Measurements from ENCODE around the gene TPD52L1.

TPD52L1 gene

DNA sequence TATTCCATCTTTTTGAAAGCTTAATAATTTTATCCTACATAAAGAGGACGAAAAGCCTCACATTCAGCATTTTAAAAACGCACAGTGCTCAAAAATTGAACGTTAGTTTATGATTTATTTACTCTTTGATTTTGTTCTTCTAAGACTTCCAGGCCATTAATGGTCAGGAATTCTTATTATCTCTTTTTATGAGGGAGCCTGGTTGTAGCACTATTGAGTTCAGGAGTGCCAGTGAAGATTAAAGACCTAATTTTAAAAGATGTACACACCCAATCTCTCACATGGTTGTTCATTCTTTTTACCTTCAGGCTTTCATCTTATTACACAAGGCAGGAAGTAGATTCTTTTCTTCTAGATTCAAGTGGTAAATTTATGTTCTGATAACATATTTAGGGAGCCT is 79.6 kb downstream of the TPD52L1 start:
- no peaks in the 10 kb centered on the region for H3K27me3 ChIP-seq (ENCODE audit: control insufficient read depth, insufficient read depth, low read length)
- H3K27ac ChIP-seq (ENCODE audit: low read length): no peak overlapping the region
- no peaks in the 10 kb centered on the region for H3K9me3 ChIP-seq (ENCODE audit: control insufficient read depth, insufficient read depth, low read length)
- DNase-seq (ENCODE audit: low read depth, low spot score): no peak
- no peaks in the 10 kb centered on the region for H3K4me1 ChIP-seq (ENCODE audit: control insufficient read depth, insufficient read depth, low read length)
- H3K4me3 ChIP-seq (ENCODE audit: low read length): no peak overlapping the region
- no peaks in the 10 kb centered on the region for H3K36me3 ChIP-seq (ENCODE audit: control insufficient read depth, insufficient read depth, low read length)
- WGBS (ENCODE audit: insufficient coverage, insufficient read length): no CpG with 5 or more reads among the region's 3 CpGs

DNA sequence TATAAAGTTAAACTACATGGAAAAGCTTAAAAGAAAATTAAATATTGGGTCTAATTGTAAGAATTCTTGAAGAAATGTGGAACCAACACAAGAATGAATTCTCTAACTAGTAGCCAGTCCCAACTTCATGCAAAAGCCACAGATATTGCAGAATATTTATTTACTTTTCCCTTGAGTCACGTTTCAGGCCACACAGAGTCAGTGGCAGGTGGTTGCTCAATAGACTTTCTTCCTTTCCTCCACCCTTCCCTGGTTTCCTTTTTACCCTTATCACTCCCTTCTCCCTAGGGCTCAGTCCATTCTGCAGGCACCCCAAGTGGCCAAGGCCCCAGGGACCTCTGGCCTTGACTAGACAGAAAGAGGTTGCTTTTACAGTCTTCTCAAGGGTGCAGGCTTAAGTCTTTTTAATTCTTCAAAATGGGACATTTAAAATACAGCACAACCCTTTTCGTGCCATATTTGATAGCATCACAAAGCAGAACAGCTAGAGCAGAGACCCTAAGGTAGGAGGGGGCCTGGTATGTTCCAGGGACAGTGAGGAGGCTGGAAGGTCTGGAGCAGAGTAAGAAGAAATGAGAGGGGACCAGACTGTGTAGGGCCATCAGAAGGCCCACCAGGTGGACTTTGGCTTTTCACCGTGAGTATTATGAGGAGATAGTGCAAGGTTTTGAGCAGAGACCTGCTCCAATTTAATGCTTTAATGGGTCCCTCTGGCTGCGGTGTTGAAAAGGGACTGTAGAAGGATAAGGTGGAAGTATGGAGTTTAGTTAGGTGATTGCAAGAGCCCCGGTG is 83.2 kb downstream of the TPD52L1 start:
- no CpG with 5 or more reads among the region's 5 CpGs for WGBS (ENCODE audit: insufficient coverage, insufficient read length)
- Histone ChIP-seq H3K36me3 (ENCODE audit: control insufficient read depth, insufficient read depth, low read length) (no peaks in the 10 kb centered on the region), H3K27ac (ENCODE audit: low read length) (no peak overlapping the region), H3K4me1 (ENCODE audit: control insufficient read depth, insufficient read depth, low read length) (no peaks in the 10 kb centered on the region), H3K27me3 (ENCODE audit: control insufficient read depth, insufficient read depth, low read length) (no peaks in the 10 kb centered on the region), H3K4me3 (ENCODE audit: low read length) (no peak overlapping the region), H3K9me3 (ENCODE audit: control insufficient read depth, insufficient read depth, low read length) (no peaks in the 10 kb centered on the region)
- no peak for DNase-seq (ENCODE audit: low read depth, low spot score)

DNA sequence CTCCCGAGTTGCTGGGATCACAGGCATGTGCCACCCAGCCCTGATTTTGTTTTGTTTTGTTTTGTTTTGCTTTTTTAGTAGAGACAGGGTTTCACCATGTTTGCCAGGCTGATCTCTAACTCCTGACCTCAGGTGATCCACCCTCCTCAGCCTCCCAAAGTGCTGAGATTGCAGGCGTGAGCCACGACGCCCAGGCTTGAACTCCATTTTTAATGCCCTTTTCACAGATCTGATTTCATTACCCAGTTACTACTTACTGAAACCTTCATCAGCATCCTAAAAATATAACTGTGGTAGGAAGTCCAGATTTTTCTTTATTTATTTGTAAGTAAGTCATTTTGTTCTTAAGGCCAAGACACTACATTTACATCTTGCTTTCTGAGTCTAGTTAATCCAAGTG is 84.2 kb downstream of the TPD52L1 start:
- H3K27ac ChIP-seq (ENCODE audit: low read length): no peak overlapping the region
- no peaks in the 10 kb centered on the region for H3K9me3 ChIP-seq (ENCODE audit: control insufficient read depth, insufficient read depth, low read length)
- H3K4me1 ChIP-seq (ENCODE audit: control insufficient read depth, insufficient read depth, low read length): no peaks in the 10 kb centered on the region
- DNase-seq (ENCODE audit: low read depth, low spot score): no peak
- WGBS (ENCODE audit: insufficient coverage, insufficient read length): no CpG with 5 or more reads among the region's 4 CpGs
- no peaks in the 10 kb centered on the region for H3K27me3 ChIP-seq (ENCODE audit: control insufficient read depth, insufficient read depth, low read length)
- H3K36me3 ChIP-seq (ENCODE audit: control insufficient read depth, insufficient read depth, low read length): no peaks in the 10 kb centered on the region
- no peak overlapping the region for H3K4me3 ChIP-seq (ENCODE audit: low read length)

DNA sequence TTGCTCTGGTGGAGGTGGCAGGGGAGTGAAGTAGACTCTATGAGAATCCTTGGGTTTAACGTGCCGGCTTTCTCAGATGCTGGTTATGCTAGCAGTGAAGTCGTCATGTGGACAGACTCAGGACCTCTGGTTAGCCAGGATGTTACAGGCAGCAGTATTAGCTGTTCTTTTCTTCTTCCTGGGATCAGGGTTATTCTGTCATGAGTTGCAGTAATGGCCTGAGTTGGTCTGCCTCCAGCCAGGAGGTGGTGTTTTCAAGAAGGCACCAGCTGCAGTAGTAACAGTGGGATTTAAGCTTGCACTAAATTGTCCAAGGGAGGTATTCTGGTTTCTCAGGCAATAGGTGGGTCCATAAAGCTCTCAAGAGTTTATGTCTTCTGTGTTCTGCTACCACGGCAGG is 91.5 kb downstream of the TPD52L1 start:
- no peaks in the 10 kb centered on the region for H3K4me1 ChIP-seq (ENCODE audit: control insufficient read depth, insufficient read depth, low read length)
- no peak for DNase-seq (ENCODE audit: low read depth, low spot score)
- no peak overlapping the region for H3K27ac ChIP-seq (ENCODE audit: low read length)
- H3K36me3 ChIP-seq (ENCODE audit: control insufficient read depth, insufficient read depth, low read length): no peaks in the 10 kb centered on the region
- H3K9me3 ChIP-seq (ENCODE audit: control insufficient read depth, insufficient read depth, low read length): no peaks in the 10 kb centered on the region
- H3K27me3 ChIP-seq (ENCODE audit: control insufficient read depth, insufficient read depth, low read length): no peaks in the 10 kb centered on the region
- H3K4me3 ChIP-seq (ENCODE audit: low read length): no peak overlapping the region
- no CpG with 5 or more reads among the region's 4 CpGs for WGBS (ENCODE audit: insufficient coverage, insufficient read length)

DNA sequence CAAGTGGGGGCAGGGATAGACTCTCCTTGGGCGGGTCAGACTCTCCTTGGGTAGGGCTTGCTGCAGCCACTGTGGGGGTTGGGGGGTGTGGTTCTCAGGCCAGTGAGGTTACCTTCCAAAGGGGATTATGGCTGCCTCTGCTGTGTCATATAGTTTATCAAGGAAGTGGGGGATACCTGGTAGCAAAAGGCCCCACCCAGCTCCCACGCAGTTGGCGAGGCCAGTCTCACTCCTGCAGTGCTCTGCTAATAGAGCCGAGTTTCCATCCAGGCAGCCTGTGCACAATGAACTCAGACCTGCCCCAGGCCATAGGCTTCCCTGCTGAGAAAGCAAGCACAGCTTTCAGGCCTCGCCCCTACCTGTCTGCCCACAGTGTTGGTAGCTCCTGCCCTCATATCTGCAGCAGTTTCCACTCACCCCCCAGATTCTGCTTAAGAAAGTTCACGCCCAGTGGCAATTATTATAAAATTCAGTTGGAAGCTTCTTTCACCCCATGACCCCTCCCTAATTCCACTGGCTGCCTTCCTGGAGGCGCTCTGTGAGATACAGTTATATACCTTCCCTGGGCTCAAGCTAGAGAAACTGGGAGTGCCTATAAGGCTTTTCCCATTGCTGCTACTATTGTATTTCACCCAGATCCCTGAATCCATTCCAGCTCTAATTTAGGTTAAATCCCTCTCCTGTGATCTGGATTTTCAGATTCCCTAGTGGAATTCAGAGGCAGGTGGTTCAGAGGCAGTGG is 92.1 kb downstream of the TPD52L1 start:
- Histone ChIP-seq H3K4me1 (ENCODE audit: control insufficient read depth, insufficient read depth, low read length) (no peaks in the 10 kb centered on the region), H3K4me3 (ENCODE audit: low read length) (no peak overlapping the region), H3K9me3 (ENCODE audit: control insufficient read depth, insufficient read depth, low read length) (no peaks in the 10 kb centered on the region), H3K27me3 (ENCODE audit: control insufficient read depth, insufficient read depth, low read length) (no peaks in the 10 kb centered on the region), H3K27ac (ENCODE audit: low read length) (no peak overlapping the region), H3K36me3 (ENCODE audit: control insufficient read depth, insufficient read depth, low read length) (no peaks in the 10 kb centered on the region)
- DNase-seq (ENCODE audit: low read depth, low spot score): no peak
- no CpG with 5 or more reads among the region's 7 CpGs for WGBS (ENCODE audit: insufficient coverage, insufficient read length)

DNA sequence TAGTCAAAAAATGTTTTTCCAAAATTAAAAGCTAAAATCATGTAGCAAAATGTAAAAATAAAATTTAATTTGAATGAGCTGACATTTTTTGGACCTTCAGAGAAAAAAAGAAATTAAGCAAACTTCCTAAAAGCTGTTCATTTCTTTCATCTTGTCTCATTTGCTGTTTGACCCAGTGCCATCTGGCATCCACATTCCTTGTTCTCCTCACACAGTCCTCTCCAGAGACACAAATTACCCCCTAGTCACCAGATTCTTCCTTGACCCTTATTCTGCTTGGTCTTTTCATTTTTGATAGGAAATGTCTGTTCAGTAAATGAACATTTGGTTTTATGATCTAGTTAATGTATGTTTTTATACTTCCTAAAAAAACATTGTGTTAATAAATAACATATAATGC is 93.0 kb downstream of the TPD52L1 start:
- Histone ChIP-seq H3K4me1 (ENCODE audit: control insufficient read depth, insufficient read depth, low read length) (no peaks in the 10 kb centered on the region), H3K36me3 (ENCODE audit: control insufficient read depth, insufficient read depth, low read length) (no peaks in the 10 kb centered on the region), H3K9me3 (ENCODE audit: control insufficient read depth, insufficient read depth, low read length) (no peaks in the 10 kb centered on the region), H3K4me3 (ENCODE audit: low read length) (no peak overlapping the region), H3K27ac (ENCODE audit: low read length) (no peak overlapping the region), H3K27me3 (ENCODE audit: control insufficient read depth, insufficient read depth, low read length) (no peaks in the 10 kb centered on the region)
- DNase-seq (ENCODE audit: low read depth, low spot score): no peak

DNA sequence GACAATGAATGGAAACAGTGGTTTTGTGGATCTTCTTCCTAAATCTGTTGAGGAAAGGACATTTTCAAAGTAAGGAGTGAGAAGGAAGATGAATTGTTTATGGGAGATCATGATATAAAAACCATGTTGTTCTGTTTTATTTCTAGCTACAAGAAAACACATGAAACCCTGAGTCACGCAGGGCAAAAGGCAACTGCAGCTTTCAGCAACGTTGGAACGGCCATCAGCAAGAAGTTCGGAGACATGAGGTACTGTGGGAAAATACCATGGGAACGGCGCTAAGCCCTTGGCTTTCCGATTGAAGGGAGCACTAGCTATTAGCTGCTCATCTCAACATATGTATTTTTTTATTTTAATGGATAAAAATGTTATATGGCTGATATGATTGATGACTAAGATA is 94.6 kb downstream of the TPD52L1 start:
- H3K4me1 ChIP-seq (ENCODE audit: control insufficient read depth, insufficient read depth, low read length): no peaks in the 10 kb centered on the region
- no CpG with 5 or more reads among the region's 7 CpGs for WGBS (ENCODE audit: insufficient coverage, insufficient read length)
- H3K27ac ChIP-seq (ENCODE audit: low read length): no peak overlapping the region
- no peak for DNase-seq (ENCODE audit: low read depth, low spot score)
- no peak overlapping the region for H3K4me3 ChIP-seq (ENCODE audit: low read length)
- H3K36me3 ChIP-seq (ENCODE audit: control insufficient read depth, insufficient read depth, low read length): no peaks in the 10 kb centered on the region
- H3K9me3 ChIP-seq (ENCODE audit: control insufficient read depth, insufficient read depth, low read length): no peaks in the 10 kb centered on the region
- H3K27me3 ChIP-seq (ENCODE audit: control insufficient read depth, insufficient read depth, low read length): no peaks in the 10 kb centered on the region

DNA sequence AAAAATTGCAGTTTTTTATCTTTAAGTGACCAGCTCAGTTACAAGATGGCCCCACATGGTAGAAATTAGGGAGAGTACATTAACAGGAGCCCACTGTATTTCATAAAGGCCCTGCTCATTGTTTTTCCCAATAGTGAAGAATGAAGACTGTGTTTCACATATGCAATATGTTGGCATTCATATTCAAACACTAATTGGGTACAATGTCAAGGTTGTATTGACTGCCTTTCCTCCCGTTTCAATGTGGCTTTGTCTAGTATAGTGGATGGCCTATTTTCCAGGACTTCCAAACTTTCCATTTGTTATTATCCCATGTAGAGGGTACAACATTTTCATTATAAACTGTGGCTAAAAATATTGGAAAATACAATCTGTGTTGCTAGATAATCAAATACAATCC is 96.9 kb downstream of the TPD52L1 start:
- no peak for DNase-seq (ENCODE audit: low read depth, low spot score)

DNA sequence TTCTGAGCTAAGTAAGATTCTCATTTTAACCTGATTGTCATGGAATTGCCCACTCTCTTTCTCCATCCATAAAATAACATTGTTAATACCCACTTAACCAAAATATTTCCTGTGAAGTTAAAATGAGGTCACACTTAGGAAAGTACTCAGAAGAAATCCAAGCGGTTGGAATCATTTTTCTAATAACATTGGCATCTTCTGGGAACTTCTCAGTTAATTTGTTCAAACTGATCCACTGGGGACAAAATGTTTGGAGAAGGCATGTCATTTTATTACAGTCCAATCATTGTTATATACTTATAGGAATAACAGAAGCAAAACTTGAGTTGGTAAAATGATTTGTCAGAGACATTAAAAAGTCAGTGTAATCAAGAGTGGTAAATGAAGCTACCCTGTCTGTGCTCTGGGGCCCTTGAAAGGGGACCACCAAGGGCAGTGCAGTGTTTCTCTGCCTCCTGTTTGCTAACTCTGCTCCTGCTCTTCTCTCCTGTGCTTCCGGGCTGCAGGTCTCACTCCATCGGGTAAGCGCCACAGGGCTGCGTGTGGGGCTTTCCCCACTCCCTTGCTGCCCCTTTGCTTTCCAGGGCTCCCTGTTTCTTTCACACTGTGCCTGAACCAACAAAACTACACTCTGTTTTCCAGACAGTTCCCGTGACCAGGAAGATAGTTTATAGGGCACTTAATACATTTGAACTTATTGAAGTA is 98.1 kb downstream of the TPD52L1 start:
- no CpG with 5 or more reads among the region's 6 CpGs for WGBS (ENCODE audit: insufficient coverage, insufficient read length)
- no peaks in the 10 kb centered on the region for H3K27me3 ChIP-seq (ENCODE audit: control insufficient read depth, insufficient read depth, low read length)
- no peak overlapping the region for H3K4me3 ChIP-seq (ENCODE audit: low read length)
- H3K9me3 ChIP-seq (ENCODE audit: control insufficient read depth, insufficient read depth, low read length): no peaks in the 10 kb centered on the region
- H3K4me1 ChIP-seq (ENCODE audit: control insufficient read depth, insufficient read depth, low read length): no peaks in the 10 kb centered on the region
- no peak for DNase-seq (ENCODE audit: low read depth, low spot score)
- H3K27ac ChIP-seq (ENCODE audit: low read length): no peak overlapping the region
- no peaks in the 10 kb centered on the region for H3K36me3 ChIP-seq (ENCODE audit: control insufficient read depth, insufficient read depth, low read length)

More for the DNA sequence above, 96.9 kb downstream of the TPD52L1 start:
- H3K9me3 ChIP-seq (ENCODE audit: control insufficient read depth, insufficient read depth, low read length): no peaks in the 10 kb centered on the region
- H3K27me3 ChIP-seq (ENCODE audit: control insufficient read depth, insufficient read depth, low read length): no peaks in the 10 kb centered on the region
- H3K27ac ChIP-seq (ENCODE audit: low read length): no peak overlapping the region
- H3K4me3 ChIP-seq (ENCODE audit: low read length): no peak overlapping the region
- no peaks in the 10 kb centered on the region for H3K4me1 ChIP-seq (ENCODE audit: control insufficient read depth, insufficient read depth, low read length)
- no CpG with 5 or more reads among the region's 1 CpG for WGBS (ENCODE audit: insufficient coverage, insufficient read length)
- H3K36me3 ChIP-seq (ENCODE audit: control insufficient read depth, insufficient read depth, low read length): no peaks in the 10 kb centered on the region

DNA sequence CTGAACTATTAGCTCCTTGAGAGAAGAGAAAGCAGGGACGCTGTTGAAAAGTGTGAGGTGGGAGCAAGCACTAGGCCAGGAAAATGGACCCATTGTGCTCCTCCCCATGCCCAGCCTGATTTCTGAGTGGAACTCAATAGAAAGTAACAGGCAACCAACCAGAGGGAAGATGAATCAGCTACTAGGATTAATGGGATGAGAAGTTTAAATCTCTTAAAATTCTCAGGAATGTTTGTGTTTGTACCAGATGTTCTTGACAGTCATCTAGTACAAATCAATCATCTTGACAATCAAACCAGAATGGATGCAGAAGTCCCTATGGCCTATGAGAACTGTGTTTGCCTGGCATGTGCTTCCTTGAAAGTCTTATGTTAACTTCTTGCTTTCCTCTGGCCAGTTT is 99.3 kb downstream of the TPD52L1 start:
- Histone ChIP-seq H3K4me3 (ENCODE audit: low read length) (no peak overlapping the region), H3K9me3 (ENCODE audit: control insufficient read depth, insufficient read depth, low read length) (no peaks in the 10 kb centered on the region), H3K27ac (ENCODE audit: low read length) (no peak overlapping the region), H3K36me3 (ENCODE audit: control insufficient read depth, insufficient read depth, low read length) (no peaks in the 10 kb centered on the region), H3K4me1 (ENCODE audit: control insufficient read depth, insufficient read depth, low read length) (no peaks in the 10 kb centered on the region), H3K27me3 (ENCODE audit: control insufficient read depth, insufficient read depth, low read length) (no peaks in the 10 kb centered on the region)
- WGBS (ENCODE audit: insufficient coverage, insufficient read length): no CpG with 5 or more reads among the region's 1 CpG
- DNase-seq (ENCODE audit: low read depth, low spot score): no peak
